Brain microvascular endothelial cell (primary cell): ENCODE results near the gene TNFAIP2.

Source experiments
- DNase-seq: peaks from one replicate; pipeline ENCODE4 v3.0.0-alpha.2; 2020
- H3K27ac ChIP-seq: fragments of 250-450 bp; sonication (Bioruptor Pico); 2 replicates; pipeline ENCODE4 v1.5.1; 2020; ENCODE audit warnings: mild to moderate bottlenecking, moderate library complexity
- H3K27me3 ChIP-seq: fragments of 250-450 bp; sonication (Bioruptor Pico); replicated peaks from 2 replicates; pipeline ENCODE4 v1.5.1; 2020; ENCODE audit warnings: mild to moderate bottlenecking
- H3K36me3 ChIP-seq: fragments of 250-450 bp; sonication (Bioruptor Pico); replicated peaks from 2 replicates; pipeline ENCODE4 v1.5.1; 2020; ENCODE audit warnings: mild to moderate bottlenecking
- H3K4me3 ChIP-seq: 2 replicates; pipeline ENCODE4 v1.5.1; 2011; ENCODE audit warnings: low read depth, mild to moderate bottlenecking, control low read depth, low read length, moderate library complexity
- in situ Hi-C: cut with HindIII; loops from 2 replicates; pipeline ENCODE4 v1.10.0; 2017; ENCODE audit warnings: low sequenced_read_pairs, low pct_ligation_motif_present
- TF ChIP-seq, protein P1 (sequence below): IDR thresholded peaks from 2 replicates; pipeline ENCODE4 v1.5.1; 2011; ENCODE audit warnings: low read depth, mild to moderate bottlenecking, moderate library complexity, low read length, control low read depth, inconsistent platforms; ENCODE audit errors: missing control alignments

The TNFAIP2 gene

GRCh38 chr14:103091883-103092222 is 31.4 kb upstream of the TNFAIP2 start:
- no peak for DNase-seq
- H3K36me3 ChIP-seq: no peaks in the 10 kb centered on the region
- TF ChIP-seq, protein P1, sequence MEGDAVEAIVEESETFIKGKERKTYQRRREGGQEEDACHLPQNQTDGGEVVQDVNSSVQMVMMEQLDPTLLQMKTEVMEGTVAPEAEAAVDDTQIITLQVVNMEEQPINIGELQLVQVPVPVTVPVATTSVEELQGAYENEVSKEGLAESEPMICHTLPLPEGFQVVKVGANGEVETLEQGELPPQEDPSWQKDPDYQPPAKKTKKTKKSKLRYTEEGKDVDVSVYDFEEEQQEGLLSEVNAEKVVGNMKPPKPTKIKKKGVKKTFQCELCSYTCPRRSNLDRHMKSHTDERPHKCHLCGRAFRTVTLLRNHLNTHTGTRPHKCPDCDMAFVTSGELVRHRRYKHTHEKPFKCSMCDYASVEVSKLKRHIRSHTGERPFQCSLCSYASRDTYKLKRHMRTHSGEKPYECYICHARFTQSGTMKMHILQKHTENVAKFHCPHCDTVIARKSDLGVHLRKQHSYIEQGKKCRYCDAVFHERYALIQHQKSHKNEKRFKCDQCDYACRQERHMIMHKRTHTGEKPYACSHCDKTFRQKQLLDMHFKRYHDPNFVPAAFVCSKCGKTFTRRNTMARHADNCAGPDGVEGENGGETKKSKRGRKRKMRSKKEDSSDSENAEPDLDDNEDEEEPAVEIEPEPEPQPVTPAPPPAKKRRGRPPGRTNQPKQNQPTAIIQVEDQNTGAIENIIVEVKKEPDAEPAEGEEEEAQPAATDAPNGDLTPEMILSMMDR: no peak
- H3K27ac ChIP-seq: no peak overlapping the region
- in situ Hi-C loops: no loop called here
- H3K27me3 ChIP-seq: no peaks in the 10 kb centered on the region
- H3K4me3 ChIP-seq: peak overlapping the region; percentile 27

DNA sequence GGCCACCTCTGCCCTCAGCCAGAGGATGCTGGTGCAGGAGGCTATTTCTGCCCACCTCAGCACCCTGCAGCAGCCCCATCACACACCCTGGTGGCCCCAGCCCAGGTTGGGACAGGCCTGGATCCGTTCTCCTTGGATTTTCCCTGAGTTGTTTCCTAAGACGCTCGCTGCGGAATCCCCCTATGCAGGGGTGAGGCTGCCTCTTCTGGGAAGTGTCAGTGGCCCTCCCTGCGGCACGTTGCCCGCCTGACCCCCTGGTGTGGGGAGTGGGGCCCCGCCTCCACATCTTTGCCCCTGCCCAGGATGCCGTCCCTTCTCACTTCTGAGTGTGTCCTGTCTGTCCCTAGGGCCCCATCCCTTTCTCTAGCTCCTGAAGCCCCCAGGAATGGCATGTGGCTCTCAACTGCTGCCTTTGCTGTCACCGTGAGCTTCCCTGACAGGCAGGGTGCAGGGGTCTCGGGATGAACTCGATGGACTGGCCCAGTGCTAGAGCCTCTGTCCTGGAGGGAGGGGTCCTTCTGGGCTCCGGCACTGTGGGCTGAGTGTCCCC is 29.3 kb upstream of the TNFAIP2 start:
- Histone ChIP-seq H3K4me3 (no peak overlapping the region), H3K27ac (no peak overlapping the region), H3K36me3 (no peaks in the 10 kb centered on the region), H3K27me3 (peaks cover 7% of the 10 kb centered on the region)
- TF ChIP-seq, protein P1: no peak
- DNase-seq: no peak
- in situ Hi-C loops: no loop called here

GRCh38 chr14:103094406-103095209 is 28.7 kb upstream of the TNFAIP2 start, which contains the start of gene EXOC3L4:
TSS of gene EXOC3L4 (plus strand) at chr14:103094725. CDS start at chr14:103100220, 5,495 bp downstream.
- TF ChIP-seq, protein P1: no peak
- Histone ChIP-seq H3K27me3 (peaks cover 7% of the 10 kb centered on the region), H3K4me3 (no peak within 1 kb of the TSS), H3K27ac (no peak within 1 kb of the TSS), H3K36me3 (no peaks in the 10 kb centered on the region)
- in situ Hi-C loops: no loop called here
- no peak for DNase-seq

GRCh38 chr14:103095210-103095778 is 28.0 kb upstream of the TNFAIP2 start:
- DNase-seq: no peak
- no peak overlapping the region for H3K4me3 ChIP-seq
- no peak overlapping the region for H3K27ac ChIP-seq
- in situ Hi-C loops: no loop called here
- TF ChIP-seq, protein P1: no peak
- H3K36me3 ChIP-seq: no peaks in the 10 kb centered on the region
- H3K27me3 ChIP-seq: peaks cover 7% of the 10 kb centered on the region

DNA sequence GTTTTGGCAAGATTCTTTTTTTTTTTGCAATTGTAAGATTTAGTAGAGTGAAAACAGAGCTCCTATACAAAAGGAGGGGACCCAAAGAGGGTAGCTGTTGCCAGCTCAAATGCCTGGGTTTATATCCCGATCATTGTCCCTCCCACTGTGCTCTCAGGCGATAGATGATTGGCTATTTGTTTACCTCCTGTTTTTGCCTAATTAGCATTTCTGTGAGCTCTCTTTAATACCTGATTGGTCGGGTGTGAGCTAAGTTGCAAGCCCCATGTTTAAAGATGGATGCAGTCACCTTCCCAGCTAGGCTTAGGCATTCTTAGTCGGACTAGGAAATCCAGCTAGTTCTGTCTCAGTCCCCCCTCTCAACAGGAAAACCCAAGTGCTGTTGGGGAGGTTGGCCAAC is 26.9 kb upstream of the TNFAIP2 start:
- no peak overlapping the region for H3K27ac ChIP-seq
- in situ Hi-C loops: no loop called here
- DNase-seq: no peak
- H3K36me3 ChIP-seq: no peaks in the 10 kb centered on the region
- H3K4me3 ChIP-seq: no peak overlapping the region
- TF ChIP-seq, protein P1: no peak
- peaks cover 10% of the 10 kb centered on the region for H3K27me3 ChIP-seq
